ENCODE measurements around the gene RASA3.

DNA sequence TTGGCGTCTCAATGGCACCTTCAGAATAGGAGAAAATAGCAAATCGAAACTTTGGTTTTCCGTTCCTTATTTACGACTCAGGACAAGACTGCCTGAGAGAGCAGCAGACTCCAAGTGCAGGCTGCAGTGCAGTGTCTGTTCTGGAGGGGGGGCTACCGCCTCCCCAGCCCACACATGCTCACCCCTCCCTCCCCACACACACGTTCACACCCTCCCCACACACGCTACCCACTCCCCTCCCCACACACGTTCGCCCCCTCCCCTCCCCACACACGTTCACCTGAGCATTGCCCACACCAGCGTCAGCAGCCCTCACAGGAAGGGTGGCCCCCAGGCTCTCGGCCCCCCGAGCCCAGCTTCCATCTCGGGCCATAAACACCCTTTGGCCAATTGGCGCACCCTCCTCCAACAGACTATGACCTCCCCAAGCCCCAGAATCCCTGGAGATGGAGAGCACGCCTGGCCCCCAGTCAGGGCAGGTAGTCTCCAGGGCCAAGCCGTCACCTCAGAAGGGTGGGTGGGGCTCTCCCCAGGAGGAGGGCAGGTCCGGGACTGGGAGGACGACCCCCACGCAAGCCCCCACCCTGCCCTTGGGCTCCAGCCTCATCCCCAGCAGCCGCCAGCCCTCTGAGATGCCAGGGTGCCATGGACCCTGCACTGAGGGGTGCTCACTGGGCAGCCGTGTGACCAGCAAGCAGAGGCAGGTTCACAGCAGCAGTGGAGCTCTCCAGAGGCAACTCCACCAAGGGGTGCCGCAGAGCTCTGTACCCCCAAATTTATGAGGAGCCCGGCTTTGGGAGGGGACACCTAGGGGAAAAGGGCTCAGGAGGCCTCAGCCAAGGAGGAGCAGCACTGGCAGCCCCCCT, 27.5 kb downstream of the RASA3 start:
- TF ChIP-seq, protein P1, sequence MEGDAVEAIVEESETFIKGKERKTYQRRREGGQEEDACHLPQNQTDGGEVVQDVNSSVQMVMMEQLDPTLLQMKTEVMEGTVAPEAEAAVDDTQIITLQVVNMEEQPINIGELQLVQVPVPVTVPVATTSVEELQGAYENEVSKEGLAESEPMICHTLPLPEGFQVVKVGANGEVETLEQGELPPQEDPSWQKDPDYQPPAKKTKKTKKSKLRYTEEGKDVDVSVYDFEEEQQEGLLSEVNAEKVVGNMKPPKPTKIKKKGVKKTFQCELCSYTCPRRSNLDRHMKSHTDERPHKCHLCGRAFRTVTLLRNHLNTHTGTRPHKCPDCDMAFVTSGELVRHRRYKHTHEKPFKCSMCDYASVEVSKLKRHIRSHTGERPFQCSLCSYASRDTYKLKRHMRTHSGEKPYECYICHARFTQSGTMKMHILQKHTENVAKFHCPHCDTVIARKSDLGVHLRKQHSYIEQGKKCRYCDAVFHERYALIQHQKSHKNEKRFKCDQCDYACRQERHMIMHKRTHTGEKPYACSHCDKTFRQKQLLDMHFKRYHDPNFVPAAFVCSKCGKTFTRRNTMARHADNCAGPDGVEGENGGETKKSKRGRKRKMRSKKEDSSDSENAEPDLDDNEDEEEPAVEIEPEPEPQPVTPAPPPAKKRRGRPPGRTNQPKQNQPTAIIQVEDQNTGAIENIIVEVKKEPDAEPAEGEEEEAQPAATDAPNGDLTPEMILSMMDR (IDR thresholded peaks at IDR 0.05; ENCODE audit: low read depth, low read length), result no peak
- no peak for TF ChIP-seq EZH2phosphoT487 (IDR thresholded peaks at IDR 0.05; ENCODE audit: low read depth)

Measured in OCI-LY3 (cell line).